GM23338 (cell line): ENCODE measurements around the gene KCNB1.

Experiments
- CREB1 ChIP-seq: fragments of 250-450 bp; sonication (Bioruptor Pico); IDR thresholded peaks from 2 replicates; pipeline ENCODE4 v1.5.0; 2020; ENCODE audit warnings: low read depth, mild to moderate bottlenecking, moderate library complexity
- EZH2 ChIP-seq: fragments of 200-600 bp; sonication (generic); IDR thresholded peaks from one replicate; pipeline ENCODE4 v1.8.0; 2017; ENCODE audit warnings: antibody characterized with exemption, mild to moderate bottlenecking, low read depth; ENCODE audit not compliant: unreplicated experiment
- EZH2phosphoT487 ChIP-seq: fragments of 200-600 bp; sonication (generic); IDR thresholded peaks from one replicate; pipeline ENCODE4 v1.8.1; 2018; ENCODE audit warnings: antibody characterized with exemption; ENCODE audit not compliant: unreplicated experiment
- JUNB ChIP-seq: IDR thresholded peaks from one replicate; pipeline ENCODE4 v1.6.1; 2016; ENCODE audit warnings: antibody characterized with exemption; ENCODE audit not compliant: unreplicated experiment
- NANOG ChIP-seq: IDR thresholded peaks from 2 replicates; pipeline ENCODE4 v1.6.1; 2016; ENCODE audit warnings: antibody characterized with exemption, borderline replicate concordance
- POLR2AphosphoS5 ChIP-seq: IDR thresholded peaks from 2 replicates; pipeline ENCODE4 v1.6.1; 2016; ENCODE audit warnings: antibody characterized with exemption, low read depth
- STAT1 ChIP-seq: IDR thresholded peaks from one replicate; pipeline ENCODE4 v1.6.1; 2016; ENCODE audit warnings: antibody characterized with exemption; ENCODE audit not compliant: unreplicated experiment
- ZNF114 ChIP-seq: fragments of 250-450 bp; sonication (Bioruptor Pico); IDR thresholded peaks from 2 replicates; pipeline ENCODE4 v1.5.0; 2020; ENCODE audit warnings: mild to moderate bottlenecking, moderate library complexity
- ZNF331 ChIP-seq: fragments of 250-450 bp; sonication (Bioruptor Pico); IDR thresholded peaks from 2 replicates; pipeline ENCODE4 v1.5.0; 2020; ENCODE audit warnings: low read depth, mild to moderate bottlenecking, moderate library complexity
- TF ChIP-seq, protein P1 (sequence below), 2 experiments: fragments of 200-600 bp in 1 of 2; sonication (generic) in 1 of 2; conservative IDR thresholded peaks; 2 replicates each; pipeline versions ENCODE4 v1.5.1 to v1.6.1; 2016 to 2017; ENCODE audit warnings: antibody characterized with exemption in 2 of 2, low read depth in 2 of 2, mild to moderate bottlenecking in 2 of 2, moderate library complexity in 1 of 2
- TF ChIP-seq, protein P2 (sequence below): IDR thresholded peaks from one replicate; pipeline ENCODE4 v1.6.1; 2018; ENCODE audit warnings: antibody characterized with exemption; ENCODE audit not compliant: unreplicated experiment
- TF ChIP-seq, protein P3 (sequence below): fragments of 250-450 bp; sonication (Bioruptor Pico); IDR thresholded peaks from 2 replicates; pipeline ENCODE4 v1.5.0; 2020; ENCODE audit warnings: mild to moderate bottlenecking, moderate library complexity
- TF ChIP-seq, protein P4 (sequence below): IDR thresholded peaks from 2 replicates; pipeline ENCODE4 v1.6.1; 2016; ENCODE audit warnings: antibody characterized with exemption

DNA sequence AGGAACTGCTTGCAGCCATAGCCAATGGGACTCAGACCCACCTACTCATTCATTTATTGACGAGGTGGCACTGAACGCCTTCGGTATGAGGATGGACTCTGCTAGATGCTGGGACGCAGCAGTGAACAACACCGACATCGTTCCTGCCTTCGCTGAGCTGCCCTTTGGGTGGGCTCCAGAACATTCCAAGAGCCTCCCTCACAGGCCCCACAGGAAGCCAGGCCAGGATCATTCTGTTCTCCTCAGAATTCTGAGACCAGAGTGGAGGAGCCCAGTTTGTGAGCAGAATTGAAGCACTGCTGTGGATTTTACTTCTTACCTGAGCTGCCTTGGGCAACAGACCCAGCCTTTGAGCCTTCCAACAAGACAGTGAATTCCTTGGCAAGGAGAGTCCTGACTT lies 82.1 kb downstream of the KCNB1 start:
- TF ChIP-seq, protein P1, sequence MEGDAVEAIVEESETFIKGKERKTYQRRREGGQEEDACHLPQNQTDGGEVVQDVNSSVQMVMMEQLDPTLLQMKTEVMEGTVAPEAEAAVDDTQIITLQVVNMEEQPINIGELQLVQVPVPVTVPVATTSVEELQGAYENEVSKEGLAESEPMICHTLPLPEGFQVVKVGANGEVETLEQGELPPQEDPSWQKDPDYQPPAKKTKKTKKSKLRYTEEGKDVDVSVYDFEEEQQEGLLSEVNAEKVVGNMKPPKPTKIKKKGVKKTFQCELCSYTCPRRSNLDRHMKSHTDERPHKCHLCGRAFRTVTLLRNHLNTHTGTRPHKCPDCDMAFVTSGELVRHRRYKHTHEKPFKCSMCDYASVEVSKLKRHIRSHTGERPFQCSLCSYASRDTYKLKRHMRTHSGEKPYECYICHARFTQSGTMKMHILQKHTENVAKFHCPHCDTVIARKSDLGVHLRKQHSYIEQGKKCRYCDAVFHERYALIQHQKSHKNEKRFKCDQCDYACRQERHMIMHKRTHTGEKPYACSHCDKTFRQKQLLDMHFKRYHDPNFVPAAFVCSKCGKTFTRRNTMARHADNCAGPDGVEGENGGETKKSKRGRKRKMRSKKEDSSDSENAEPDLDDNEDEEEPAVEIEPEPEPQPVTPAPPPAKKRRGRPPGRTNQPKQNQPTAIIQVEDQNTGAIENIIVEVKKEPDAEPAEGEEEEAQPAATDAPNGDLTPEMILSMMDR (conservative IDR thresholded peaks at IDR 0.05; ENCODE audit: low read depth in 2 of 2), result no peak
- TF ChIP-seq CREB1 (no peak), POLR2AphosphoS5 (no peak), ZNF114 (CRISPR knock-in tag) (no peak), NANOG (no peak), EZH2phosphoT487 (no peak), EZH2 (no peak), ZNF331 (CRISPR knock-in tag) (no peak), JUNB (no peak), STAT1 (no peak)
- TF ChIP-seq, protein P2, sequence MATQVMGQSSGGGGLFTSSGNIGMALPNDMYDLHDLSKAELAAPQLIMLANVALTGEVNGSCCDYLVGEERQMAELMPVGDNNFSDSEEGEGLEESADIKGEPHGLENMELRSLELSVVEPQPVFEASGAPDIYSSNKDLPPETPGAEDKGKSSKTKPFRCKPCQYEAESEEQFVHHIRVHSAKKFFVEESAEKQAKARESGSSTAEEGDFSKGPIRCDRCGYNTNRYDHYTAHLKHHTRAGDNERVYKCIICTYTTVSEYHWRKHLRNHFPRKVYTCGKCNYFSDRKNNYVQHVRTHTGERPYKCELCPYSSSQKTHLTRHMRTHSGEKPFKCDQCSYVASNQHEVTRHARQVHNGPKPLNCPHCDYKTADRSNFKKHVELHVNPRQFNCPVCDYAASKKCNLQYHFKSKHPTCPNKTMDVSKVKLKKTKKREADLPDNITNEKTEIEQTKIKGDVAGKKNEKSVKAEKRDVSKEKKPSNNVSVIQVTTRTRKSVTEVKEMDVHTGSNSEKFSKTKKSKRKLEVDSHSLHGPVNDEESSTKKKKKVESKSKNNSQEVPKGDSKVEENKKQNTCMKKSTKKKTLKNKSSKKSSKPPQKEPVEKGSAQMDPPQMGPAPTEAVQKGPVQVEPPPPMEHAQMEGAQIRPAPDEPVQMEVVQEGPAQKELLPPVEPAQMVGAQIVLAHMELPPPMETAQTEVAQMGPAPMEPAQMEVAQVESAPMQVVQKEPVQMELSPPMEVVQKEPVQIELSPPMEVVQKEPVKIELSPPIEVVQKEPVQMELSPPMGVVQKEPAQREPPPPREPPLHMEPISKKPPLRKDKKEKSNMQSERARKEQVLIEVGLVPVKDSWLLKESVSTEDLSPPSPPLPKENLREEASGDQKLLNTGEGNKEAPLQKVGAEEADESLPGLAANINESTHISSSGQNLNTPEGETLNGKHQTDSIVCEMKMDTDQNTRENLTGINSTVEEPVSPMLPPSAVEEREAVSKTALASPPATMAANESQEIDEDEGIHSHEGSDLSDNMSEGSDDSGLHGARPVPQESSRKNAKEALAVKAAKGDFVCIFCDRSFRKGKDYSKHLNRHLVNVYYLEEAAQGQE, result no peak
- TF ChIP-seq, protein P3, sequence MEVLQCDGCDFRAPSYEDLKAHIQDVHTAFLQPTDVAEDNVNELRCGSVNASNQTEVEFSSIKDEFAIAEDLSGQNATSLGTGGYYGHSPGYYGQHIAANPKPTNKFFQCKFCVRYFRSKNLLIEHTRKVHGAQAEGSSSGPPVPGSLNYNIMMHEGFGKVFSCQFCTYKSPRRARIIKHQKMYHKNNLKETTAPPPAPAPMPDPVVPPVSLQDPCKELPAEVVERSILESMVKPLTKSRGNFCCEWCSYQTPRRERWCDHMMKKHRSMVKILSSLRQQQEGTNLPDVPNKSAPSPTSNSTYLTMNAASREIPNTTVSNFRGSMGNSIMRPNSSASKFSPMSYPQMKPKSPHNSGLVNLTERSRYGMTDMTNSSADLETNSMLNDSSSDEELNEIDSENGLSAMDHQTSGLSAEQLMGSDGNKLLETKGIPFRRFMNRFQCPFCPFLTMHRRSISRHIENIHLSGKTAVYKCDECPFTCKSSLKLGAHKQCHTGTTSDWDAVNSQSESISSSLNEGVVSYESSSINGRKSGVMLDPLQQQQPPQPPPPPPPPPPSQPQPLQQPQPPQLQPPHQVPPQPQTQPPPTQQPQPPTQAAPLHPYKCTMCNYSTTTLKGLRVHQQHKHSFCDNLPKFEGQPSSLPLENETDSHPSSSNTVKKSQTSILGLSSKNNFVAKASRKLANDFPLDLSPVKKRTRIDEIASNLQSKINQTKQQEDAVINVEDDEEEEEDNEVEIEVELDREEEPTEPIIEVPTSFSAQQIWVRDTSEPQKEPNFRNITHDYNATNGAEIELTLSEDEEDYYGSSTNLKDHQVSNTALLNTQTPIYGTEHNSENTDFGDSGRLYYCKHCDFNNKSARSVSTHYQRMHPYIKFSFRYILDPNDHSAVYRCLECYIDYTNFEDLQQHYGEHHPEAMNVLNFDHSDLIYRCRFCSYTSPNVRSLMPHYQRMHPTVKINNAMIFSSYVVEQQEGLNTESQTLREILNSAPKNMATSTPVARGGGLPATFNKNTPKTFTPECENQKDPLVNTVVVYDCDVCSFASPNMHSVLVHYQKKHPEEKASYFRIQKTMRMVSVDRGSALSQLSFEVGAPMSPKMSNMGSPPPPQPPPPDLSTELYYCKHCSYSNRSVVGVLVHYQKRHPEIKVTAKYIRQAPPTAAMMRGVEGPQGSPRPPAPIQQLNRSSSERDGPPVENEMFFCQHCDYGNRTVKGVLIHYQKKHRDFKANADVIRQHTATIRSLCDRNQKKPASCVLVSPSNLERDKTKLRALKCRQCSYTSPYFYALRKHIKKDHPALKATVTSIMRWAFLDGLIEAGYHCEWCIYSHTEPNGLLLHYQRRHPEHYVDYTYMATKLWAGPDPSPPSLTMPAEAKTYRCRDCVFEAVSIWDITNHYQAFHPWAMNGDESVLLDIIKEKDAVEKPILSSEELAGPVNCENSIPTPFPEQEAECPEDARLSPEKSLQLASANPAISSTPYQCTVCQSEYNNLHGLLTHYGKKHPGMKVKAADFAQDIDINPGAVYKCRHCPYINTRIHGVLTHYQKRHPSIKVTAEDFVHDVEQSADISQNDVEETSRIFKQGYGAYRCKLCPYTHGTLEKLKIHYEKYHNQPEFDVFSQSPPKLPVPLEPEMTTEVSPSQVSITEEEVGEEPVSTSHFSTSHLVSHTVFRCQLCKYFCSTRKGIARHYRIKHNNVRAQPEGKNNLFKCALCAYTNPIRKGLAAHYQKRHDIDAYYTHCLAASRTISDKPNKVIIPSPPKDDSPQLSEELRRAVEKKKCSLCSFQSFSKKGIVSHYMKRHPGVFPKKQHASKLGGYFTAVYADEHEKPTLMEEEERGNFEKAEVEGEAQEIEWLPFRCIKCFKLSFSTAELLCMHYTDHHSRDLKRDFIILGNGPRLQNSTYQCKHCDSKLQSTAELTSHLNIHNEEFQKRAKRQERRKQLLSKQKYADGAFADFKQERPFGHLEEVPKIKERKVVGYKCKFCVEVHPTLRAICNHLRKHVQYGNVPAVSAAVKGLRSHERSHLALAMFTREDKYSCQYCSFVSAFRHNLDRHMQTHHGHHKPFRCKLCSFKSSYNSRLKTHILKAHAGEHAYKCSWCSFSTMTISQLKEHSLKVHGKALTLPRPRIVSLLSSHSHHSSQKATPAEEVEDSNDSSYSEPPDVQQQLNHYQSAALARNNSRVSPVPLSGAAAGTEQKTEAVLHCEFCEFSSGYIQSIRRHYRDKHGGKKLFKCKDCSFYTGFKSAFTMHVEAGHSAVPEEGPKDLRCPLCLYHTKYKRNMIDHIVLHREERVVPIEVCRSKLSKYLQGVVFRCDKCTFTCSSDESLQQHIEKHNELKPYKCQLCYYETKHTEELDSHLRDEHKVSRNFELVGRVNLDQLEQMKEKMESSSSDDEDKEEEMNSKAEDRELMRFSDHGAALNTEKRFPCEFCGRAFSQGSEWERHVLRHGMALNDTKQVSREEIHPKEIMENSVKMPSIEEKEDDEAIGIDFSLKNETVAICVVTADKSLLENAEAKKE, result no peak
- TF ChIP-seq, protein P4, sequence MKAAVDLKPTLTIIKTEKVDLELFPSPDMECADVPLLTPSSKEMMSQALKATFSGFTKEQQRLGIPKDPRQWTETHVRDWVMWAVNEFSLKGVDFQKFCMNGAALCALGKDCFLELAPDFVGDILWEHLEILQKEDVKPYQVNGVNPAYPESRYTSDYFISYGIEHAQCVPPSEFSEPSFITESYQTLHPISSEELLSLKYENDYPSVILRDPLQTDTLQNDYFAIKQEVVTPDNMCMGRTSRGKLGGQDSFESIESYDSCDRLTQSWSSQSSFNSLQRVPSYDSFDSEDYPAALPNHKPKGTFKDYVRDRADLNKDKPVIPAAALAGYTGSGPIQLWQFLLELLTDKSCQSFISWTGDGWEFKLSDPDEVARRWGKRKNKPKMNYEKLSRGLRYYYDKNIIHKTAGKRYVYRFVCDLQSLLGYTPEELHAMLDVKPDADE, result no peak
